ENCODE results near the gene RNF113A. TPM values are rescaled to one million over a fixed set of nuclear protein-coding genes. Genes with fewer than 3 reads are reported as not detected.

RNF113A gene
- total RNA-seq, 2 experiments from 2014 or later, result 25.2 to 32.8 TPM

DNA sequence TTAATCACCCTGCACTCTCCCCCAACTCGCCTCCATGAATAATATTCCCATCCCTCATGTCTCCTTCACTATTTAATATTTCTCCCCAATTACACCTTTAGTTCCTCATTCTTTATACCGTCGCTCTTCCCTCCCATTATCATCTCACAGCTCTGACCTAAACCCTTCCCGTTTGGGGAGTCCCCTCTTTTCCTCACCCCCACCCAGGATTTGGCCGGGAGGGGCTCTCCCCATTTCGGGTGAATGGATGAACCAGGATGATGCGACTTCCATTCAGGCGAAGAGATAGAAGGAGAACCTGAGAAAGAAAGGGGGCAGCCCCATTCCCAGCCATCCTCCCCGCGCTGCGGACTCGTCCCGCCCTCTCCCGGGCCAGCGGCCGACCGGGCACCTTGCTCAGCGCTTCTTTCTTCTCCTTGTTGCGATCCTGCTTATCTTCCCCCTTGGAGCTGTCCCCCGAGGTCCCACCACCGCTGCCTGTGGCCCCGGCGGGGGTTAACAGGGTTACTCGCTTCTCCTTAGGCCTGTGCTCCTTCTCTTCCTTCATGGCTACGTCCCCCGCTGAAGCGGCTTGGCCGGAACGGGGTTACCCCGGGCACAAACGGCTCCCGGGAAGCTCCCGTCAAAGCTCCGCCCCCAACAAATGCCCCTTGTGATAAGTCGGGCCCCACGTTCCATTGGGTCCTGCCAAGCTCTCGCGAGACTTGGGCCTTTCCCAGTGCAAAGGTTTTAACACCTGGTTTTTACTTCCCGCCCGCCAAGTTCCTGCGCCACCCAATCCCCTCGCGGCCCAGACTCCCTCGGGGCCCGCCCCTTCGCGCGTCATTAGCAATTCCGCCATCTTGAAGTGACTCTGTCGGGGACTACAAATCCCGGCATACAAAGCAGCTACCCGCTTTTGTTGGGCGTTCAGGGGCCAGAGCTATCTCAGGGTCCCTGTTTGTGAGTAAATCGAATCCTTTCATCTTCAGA, 18.9 kb downstream of the RNF113A start, which contains the start of gene UPF3B:
UPF3B (minus strand) TSS at position 582 of the 972 bp plus-strand sequence; CDS start at position 547, 35 bp downstream.
- POLR2A ChIA-PET, result interaction anchor here (0.6 to 1.6 kb wide), 10 partner anchors 10 to 94 kb away, joined by 3 to 14 read pairs (median 3); partner anchors contain the start of genes NDUFA1, RNF113A, RPL39 and SOWAHD

DNA sequence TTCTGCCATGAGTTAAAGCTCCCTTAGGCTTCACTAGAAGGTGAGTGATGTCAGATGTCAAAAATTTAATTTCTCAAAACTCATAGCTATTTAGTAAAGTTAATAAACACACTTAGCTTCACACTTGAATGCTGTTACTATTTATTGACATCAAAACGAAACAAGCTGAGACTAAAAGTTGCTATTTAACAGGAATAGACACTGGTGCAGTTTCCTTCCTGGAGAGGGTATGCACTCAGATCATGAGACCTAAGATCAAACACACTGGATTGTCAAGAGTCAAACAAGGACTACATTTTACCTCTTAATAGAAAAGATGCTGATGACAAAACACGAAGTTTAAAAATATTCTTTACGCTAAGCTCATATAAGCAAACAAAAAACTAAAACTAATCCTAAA, 37.6 kb downstream of the RNF113A start:
- no peaks in the 10 kb centered on the region for H4K20me1 ChIP-seq (ENCODE audit: insufficient read depth, low read length)
- no peak for TF ChIP-seq EZH2phosphoT487 (IDR thresholded peaks at IDR 0.05; ENCODE audit: borderline replicate concordance, low read depth, low read length)
- TF ChIP-seq, protein P1, sequence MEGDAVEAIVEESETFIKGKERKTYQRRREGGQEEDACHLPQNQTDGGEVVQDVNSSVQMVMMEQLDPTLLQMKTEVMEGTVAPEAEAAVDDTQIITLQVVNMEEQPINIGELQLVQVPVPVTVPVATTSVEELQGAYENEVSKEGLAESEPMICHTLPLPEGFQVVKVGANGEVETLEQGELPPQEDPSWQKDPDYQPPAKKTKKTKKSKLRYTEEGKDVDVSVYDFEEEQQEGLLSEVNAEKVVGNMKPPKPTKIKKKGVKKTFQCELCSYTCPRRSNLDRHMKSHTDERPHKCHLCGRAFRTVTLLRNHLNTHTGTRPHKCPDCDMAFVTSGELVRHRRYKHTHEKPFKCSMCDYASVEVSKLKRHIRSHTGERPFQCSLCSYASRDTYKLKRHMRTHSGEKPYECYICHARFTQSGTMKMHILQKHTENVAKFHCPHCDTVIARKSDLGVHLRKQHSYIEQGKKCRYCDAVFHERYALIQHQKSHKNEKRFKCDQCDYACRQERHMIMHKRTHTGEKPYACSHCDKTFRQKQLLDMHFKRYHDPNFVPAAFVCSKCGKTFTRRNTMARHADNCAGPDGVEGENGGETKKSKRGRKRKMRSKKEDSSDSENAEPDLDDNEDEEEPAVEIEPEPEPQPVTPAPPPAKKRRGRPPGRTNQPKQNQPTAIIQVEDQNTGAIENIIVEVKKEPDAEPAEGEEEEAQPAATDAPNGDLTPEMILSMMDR (conservative IDR thresholded peaks at IDR 0.05; ENCODE audit: low read length), result no peak
- intact Hi-C loops (cut with micrococcal nuclease; ENCODE audit: unreplicated experiment), result no loop called here
- H3K4me1 ChIP-seq (ENCODE audit: insufficient read depth, low read length, poor library complexity, severe bottlenecking), result no peaks in the 10 kb centered on the region
- ChIA-PET CTCF (ENCODE audit: unreplicated experiment) (no interaction called here), POLR2A (interaction anchor here (0.6 to 1.6 kb wide), 8 partner anchors 12 to 363 kb away, joined by 3 to 6 read pairs (median 4); partner anchors contain the start of gene RPL39)
- H3K36me3 ChIP-seq (ENCODE audit: insufficient read depth, low read length), result peaks cover 69% of the 10 kb centered on the region
- no peak overlapping the region for H3K4me3 ChIP-seq (ENCODE audit: low read depth, low read length, poor library complexity, severe bottlenecking)
- DNase-seq (ENCODE audit: low spot score), result no peak
- no TSS peak for BruUV-seq (replicated peaks)
- H3K9me3 ChIP-seq (ENCODE audit: low read length), result no peaks in the 10 kb centered on the region
- no peak overlapping the region for H2AFZ ChIP-seq (ENCODE audit: low read length)
- H3K4me2 ChIP-seq (ENCODE audit: low read length), result no peak overlapping the region
- no peaks in the 10 kb centered on the region for H3K79me2 ChIP-seq (ENCODE audit: insufficient read depth, low read depth, low read length)
- H3K9me2 ChIP-seq (ENCODE audit: insufficient read depth, low read length), result no peaks in the 10 kb centered on the region
- no peak overlapping the region for H3K27ac ChIP-seq (ENCODE audit: low read depth, low read length, poor library complexity, severe bottlenecking)

More for the DNA sequence above, 18.9 kb downstream of the RNF113A start, which contains the start of gene UPF3B:
- H4K20me1 ChIP-seq (ENCODE audit: insufficient read depth, low read length), result no peaks in the 10 kb centered on the region
- H3K36me3 ChIP-seq (ENCODE audit: insufficient read depth, low read length), result peaks cover 40% of the 10 kb centered on the region
- peak within 1 kb of the TSS; percentile 76 for H2AFZ ChIP-seq (ENCODE audit: low read length)
- no peaks in the 10 kb centered on the region for H3K9me2 ChIP-seq (ENCODE audit: insufficient read depth, low read length)
- H3K4me2 ChIP-seq (ENCODE audit: low read length), result peak within 1 kb of the TSS; percentile 87
- H3K79me2 ChIP-seq (ENCODE audit: insufficient read depth, low read depth, low read length), result peaks cover 18% of the 10 kb centered on the region
- intact Hi-C loops (cut with micrococcal nuclease; ENCODE audit: unreplicated experiment), result loop anchor here (2.0 to 5.0 kb wide), 2 partner anchors 18 to 60 kb away; partner anchors contain the start of genes NDUFA1, RNF113A and RPL39
- DNase-seq (ENCODE audit: low spot score), result peak; percentile 98
- CTCF ChIA-PET (ENCODE audit: unreplicated experiment), result interaction anchor here (0.5 kb wide), 1 partner anchor 18 kb away, joined by 3 read pairs; no protein-coding TSS in a partner anchor
- H3K4me3 ChIP-seq (ENCODE audit: low read depth, low read length, poor library complexity, severe bottlenecking), result peak within 1 kb of the TSS; percentile 96
- TF ChIP-seq, protein P1 (conservative IDR thresholded peaks at IDR 0.05; ENCODE audit: low read length), result no peak
- TF ChIP-seq EZH2phosphoT487 (IDR thresholded peaks at IDR 0.05; ENCODE audit: borderline replicate concordance, low read depth, low read length), result no peak
- no peaks in the 10 kb centered on the region for H3K9me3 ChIP-seq (ENCODE audit: low read length)
- H3K4me1 ChIP-seq (ENCODE audit: insufficient read depth, low read length, poor library complexity, severe bottlenecking), result peaks cover 15% of the 10 kb centered on the region
- BruUV-seq (replicated peaks), result no TSS peak
- H3K27ac ChIP-seq (ENCODE audit: low read depth, low read length, poor library complexity, severe bottlenecking), result peak within 1 kb of the TSS; percentile 44
